Pancreas (tissue), 10 donors: Measurements from ENCODE around the gene LRP5. TPM values are rescaled to one million over a fixed set of nuclear protein-coding genes. Genes with fewer than 3 reads are reported as not detected.

Source experiments
- ATAC-seq, 4 donors: fragments of 200-7000 bp; cut with Tn5 transposase; one replicate each; pipeline versions ENCODE4 v1.8.0 to v1.9.1; 2020; ENCODE audit warnings: mild to moderate bottlenecking in 4 of 4, moderate library complexity in 4 of 4
- DNase-seq, 6 donors: peaks; one replicate each; pipeline ENCODE4 v3.0.0-alpha.2; 2020
- FAIRE-seq: peaks from 2 replicates; lab custom pipeline; 2012; peaks lifted over from hg19 to GRCh38; lab: Jason Lieb, UNC
- H3K27ac ChIP-seq, 4 donors: fragments of 200-600 bp; sonication (generic); 1 replicate in 3 of 4; 2 replicates in 1 of 4; pipeline versions ENCODE4 v1.5.0 to v1.8.0; 2020
- H3K27me3 ChIP-seq, 4 donors: fragments of 200-600 bp; one replicate each; pipeline ENCODE4 v1.8.0; 2021
- H3K36me3 ChIP-seq, 3 donors: fragments of 200-600 bp; sonication (generic) in 1 of 3; one replicate each; pipeline versions ENCODE4 v1.5.0 to v1.8.0; 2020 to 2021
- H3K4me1 ChIP-seq, 3 donors: fragments of 200-600 bp; one replicate each; pipeline ENCODE4 v1.8.0; 2021
- H3K4me3 ChIP-seq, 4 donors: fragments of 200-600 bp; sonication (generic) in 2 of 4; one replicate each; pipeline versions ENCODE4 v1.5.0 to v1.8.0; 2020 to 2021
- H3K9me3 ChIP-seq, 4 donors: fragments of 200-600 bp; one replicate each; pipeline ENCODE4 v1.8.0; 2021
- WGBS, 2 donors: extraction: QIAGEN DNeasy Blood & Tissue Kit; methylation state at CpG; one replicate each; pipeline ENCODE4 v1.1.7; 2013; 5-methylcytosine and 5-hydroxymethylcytosine counted together
- intact Hi-C, 3 donors: fragments of 100-400 bp; cut with DNase I; formaldehyde crosslinking; loops; one replicate each; pipeline versions ENCODE4 v1.11.1 to v1.14.2; 2022
- polyA plus RNA-seq, 2 donors: library from polyadenylated mRNA; stranded (reverse); fragments of 200-250 nt; gene quantifications; one replicate each; pipeline ENCODE4 v1.2.3, GENCODE V29; 2013
- total RNA-seq, 6 donors: library from RNA; stranded (reverse); fragmentation: NEBNext Ultra II Directional in 4 of 6; extraction: Animal tissue kit (Norgen Biotek cat#: 25700) in 4 of 6; gene quantifications; one replicate each; pipeline versions ENCODE4 v1.2.1 to v1.2.4, GENCODE V29; 2021 to 2023
- TF ChIP-seq, protein P1 (sequence below), 4 donors: fragments of 200-600 bp; sonication (generic) in 3 of 4; IDR thresholded peaks; one replicate each; pipeline versions ENCODE4 v1.5.0 to v1.8.0; 2021; ENCODE audit warnings: antibody characterized with exemption in 4 of 4
- donor health status: healthy with polysubstance abuse.
- donor health status: DM: no; HTN: no; CAD: no; lungs with moderate emphysema.
- donor health status: DM: no; HTN: no; CAD: no.
- donor health status: control.
- donor health status: control.
- donor health status: Bipolar disorder and iron deficiency.
- donor health status: DM: yes; HTN: yes; CAD: no.
- donor health status: DM: no; HTN: no; CAD: no.
- donor health status: DM: no; HTN: no; CAD: no.
- donor health status: DM: yes; HTN: yes; CAD: no.

The LRP5 gene
- total and polyA plus RNA-seq, 8 donors, result 27.4 to 62.8 (median 32.5) TPM

- Histone ChIP-seq H3K4me1 (peaks cover 11 to 17% (median 16%) of the 10 kb centered on the region in 3 donors), H3K4me3 (no peak overlapping the region), H3K27me3 (no peaks in the 10 kb centered on the region), H3K36me3 (no peaks in the 10 kb centered on the region), H3K27ac (peak overlapping the region in 1 of 4 donors; percentile 25), H3K9me3 (no peaks in the 10 kb centered on the region)
- DNase-seq, result no peak
- FAIRE-seq, result no peak
- TF ChIP-seq, protein P1, sequence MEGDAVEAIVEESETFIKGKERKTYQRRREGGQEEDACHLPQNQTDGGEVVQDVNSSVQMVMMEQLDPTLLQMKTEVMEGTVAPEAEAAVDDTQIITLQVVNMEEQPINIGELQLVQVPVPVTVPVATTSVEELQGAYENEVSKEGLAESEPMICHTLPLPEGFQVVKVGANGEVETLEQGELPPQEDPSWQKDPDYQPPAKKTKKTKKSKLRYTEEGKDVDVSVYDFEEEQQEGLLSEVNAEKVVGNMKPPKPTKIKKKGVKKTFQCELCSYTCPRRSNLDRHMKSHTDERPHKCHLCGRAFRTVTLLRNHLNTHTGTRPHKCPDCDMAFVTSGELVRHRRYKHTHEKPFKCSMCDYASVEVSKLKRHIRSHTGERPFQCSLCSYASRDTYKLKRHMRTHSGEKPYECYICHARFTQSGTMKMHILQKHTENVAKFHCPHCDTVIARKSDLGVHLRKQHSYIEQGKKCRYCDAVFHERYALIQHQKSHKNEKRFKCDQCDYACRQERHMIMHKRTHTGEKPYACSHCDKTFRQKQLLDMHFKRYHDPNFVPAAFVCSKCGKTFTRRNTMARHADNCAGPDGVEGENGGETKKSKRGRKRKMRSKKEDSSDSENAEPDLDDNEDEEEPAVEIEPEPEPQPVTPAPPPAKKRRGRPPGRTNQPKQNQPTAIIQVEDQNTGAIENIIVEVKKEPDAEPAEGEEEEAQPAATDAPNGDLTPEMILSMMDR (IDR thresholded peaks at IDR 0.05), result no peak
- ATAC-seq, result peak; percentile 21 to 57 (median 53)
- 43% methylated on average over 6 of the region's 6 CpGs for WGBS, 2 donors
- intact Hi-C loops, result no loop called here
Measured at GRCh38 chr11:68481579-68482240, 169.3 kb downstream of the LRP5 start.

GRCh38 chr11:68488623-68489022, 176.2 kb downstream of the LRP5 start:
- intact Hi-C loops, result no loop called here
- DNase-seq (no peak), ATAC-seq (no peak), FAIRE-seq (no peak)
- no peak overlapping the region for H3K27ac ChIP-seq
- no peak overlapping the region for H3K4me3 ChIP-seq
- TF ChIP-seq, protein P1 (IDR thresholded peaks at IDR 0.05), result no peak
- H3K4me1 ChIP-seq, result peaks cover 0 to 14% (median 8%) of the 10 kb centered on the region in 3 donors
- WGBS, 2 donors, result 94 to 95% methylated on average over 1 of the region's 1 CpG
- no peaks in the 10 kb centered on the region for H3K27me3 ChIP-seq
- H3K9me3 ChIP-seq, result no peaks in the 10 kb centered on the region
- H3K36me3 ChIP-seq, result no peaks in the 10 kb centered on the region

DNA sequence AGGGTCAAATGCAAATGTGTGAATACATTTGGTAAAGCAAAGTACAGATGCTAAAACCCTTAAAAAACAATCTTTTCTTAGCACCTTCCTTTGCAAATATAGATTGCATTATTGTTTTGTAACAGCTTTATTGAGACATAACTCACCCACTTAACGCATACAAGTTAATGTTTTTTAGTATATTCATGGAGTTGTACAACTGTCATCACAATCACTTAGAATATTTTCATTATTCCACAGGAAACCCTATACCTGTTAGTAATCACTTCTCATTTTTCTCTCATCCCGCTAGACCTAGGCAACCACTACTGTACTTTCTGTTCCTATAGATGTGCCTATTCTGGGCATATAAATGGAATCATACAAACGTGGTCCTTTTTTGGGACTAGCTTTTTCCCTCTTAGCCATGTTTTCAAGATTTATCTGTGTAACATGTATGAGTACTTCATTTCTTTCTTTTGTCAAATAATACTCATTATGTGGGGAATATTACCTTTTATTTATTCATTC, 182.9 kb downstream of the LRP5 start:
- TF ChIP-seq, protein P1 (IDR thresholded peaks at IDR 0.05), result no peak
- Histone ChIP-seq H3K36me3 (no peaks in the 10 kb centered on the region), H3K27ac (no peak overlapping the region), H3K27me3 (no peaks in the 10 kb centered on the region), H3K4me3 (no peak overlapping the region), H3K9me3 (no peaks in the 10 kb centered on the region), H3K4me1 (peaks cover 4 to 15% (median 13%) of the 10 kb centered on the region in 3 donors)
- intact Hi-C loops, result no loop called here
- 68 to 74% methylated on average over 3 of the region's 3 CpGs for WGBS, 2 donors
- DNase-seq (no peak), FAIRE-seq (no peak), ATAC-seq (no peak)

- H3K27ac ChIP-seq, result no peak overlapping the region
- ATAC-seq (no peak), FAIRE-seq (no peak), DNase-seq (no peak)
- no peaks in the 10 kb centered on the region for H3K9me3 ChIP-seq
- H3K36me3 ChIP-seq, result no peaks in the 10 kb centered on the region
- peaks cover 4 to 15% (median 13%) of the 10 kb centered on the region in 3 donors for H3K4me1 ChIP-seq
- WGBS, 2 donors, result 85 to 92% methylated on average over 3 of the region's 3 CpGs
- TF ChIP-seq, protein P1 (IDR thresholded peaks at IDR 0.05), result no peak
- H3K4me3 ChIP-seq, result no peak overlapping the region
- intact Hi-C loops, result no loop called here
- H3K27me3 ChIP-seq, result no peaks in the 10 kb centered on the region
Measured at GRCh38 chr11:68495872-68496271, 183.5 kb downstream of the LRP5 start.

- Histone ChIP-seq H3K36me3 (no peaks in the 10 kb centered on the region), H3K9me3 (no peaks in the 10 kb centered on the region), H3K4me1 (peaks cover 4 to 17% (median 13%) of the 10 kb centered on the region in 3 donors), H3K4me3 (no peak overlapping the region), H3K27ac (no peak overlapping the region), H3K27me3 (no peaks in the 10 kb centered on the region)
- 16 to 17% methylated on average over 2 of the region's 2 CpGs for WGBS, 2 donors
- intact Hi-C loops, result no loop called here
- ATAC-seq, result no peak
- no peak for DNase-seq
- FAIRE-seq, result no peak
- TF ChIP-seq, protein P1 (IDR thresholded peaks at IDR 0.05), result no peak
Measured at GRCh38 chr11:68497761-68498160, 185.4 kb downstream of the LRP5 start.
